Epithelial cell of proximal tubule (primary cell): ENCODE results near the gene TPO. TPM values are rescaled to one million over a fixed set of nuclear protein-coding genes. Genes with fewer than 3 reads are reported as not detected.
A peak's percentile ranks its signal among the peaks of the same experiment; 100 is the strongest.

ENCODE experiments used
- DNase-seq: peaks from one replicate; pipeline ENCODE4 v3.0.0-alpha.2; 2011; ENCODE audit warnings: low read depth
- H3K4me3 ChIP-seq: 2 replicates; pipeline ENCODE4 v1.5.1; 2011; ENCODE audit warnings: low read depth, mild to moderate bottlenecking, low read length
- total RNA-seq: library from RNA; depleted of rRNA; stranded (reverse); fragments of >200 nt; gene quantifications from 2 replicates; pipeline ENCODE4 v1.2.3, GENCODE V29; 2015
- TF ChIP-seq, protein P1 (sequence below): conservative IDR thresholded peaks from 2 replicates; pipeline ENCODE4 v1.5.1; 2012; ENCODE audit warnings: low read depth, mild to moderate bottlenecking, low read length

The TPO gene
- total RNA-seq, 1 donor from 2014 or later, result not detected

DNA sequence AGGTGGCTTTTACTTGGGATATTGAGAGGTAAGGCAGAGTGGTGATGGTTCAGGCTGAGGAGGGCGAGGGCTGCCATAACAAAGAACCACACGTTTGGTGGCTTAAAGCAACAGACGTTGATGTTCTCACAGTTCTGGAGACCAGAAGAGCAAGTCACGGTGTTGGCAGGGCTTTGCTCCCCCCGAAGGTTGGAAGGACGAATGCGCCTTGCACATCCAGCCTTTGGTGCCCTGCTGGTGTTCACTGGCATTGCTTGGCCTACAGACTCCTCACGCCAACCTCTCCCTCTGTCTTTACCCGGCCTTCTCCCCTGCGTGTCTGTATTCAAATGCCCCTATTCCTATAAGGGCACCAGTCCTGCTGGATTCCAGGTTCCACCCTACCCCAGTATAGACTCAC is 125.4 kb downstream of the TPO start:
- no peak overlapping the region for H3K4me3 ChIP-seq
- no peak for DNase-seq
- TF ChIP-seq, protein P1, sequence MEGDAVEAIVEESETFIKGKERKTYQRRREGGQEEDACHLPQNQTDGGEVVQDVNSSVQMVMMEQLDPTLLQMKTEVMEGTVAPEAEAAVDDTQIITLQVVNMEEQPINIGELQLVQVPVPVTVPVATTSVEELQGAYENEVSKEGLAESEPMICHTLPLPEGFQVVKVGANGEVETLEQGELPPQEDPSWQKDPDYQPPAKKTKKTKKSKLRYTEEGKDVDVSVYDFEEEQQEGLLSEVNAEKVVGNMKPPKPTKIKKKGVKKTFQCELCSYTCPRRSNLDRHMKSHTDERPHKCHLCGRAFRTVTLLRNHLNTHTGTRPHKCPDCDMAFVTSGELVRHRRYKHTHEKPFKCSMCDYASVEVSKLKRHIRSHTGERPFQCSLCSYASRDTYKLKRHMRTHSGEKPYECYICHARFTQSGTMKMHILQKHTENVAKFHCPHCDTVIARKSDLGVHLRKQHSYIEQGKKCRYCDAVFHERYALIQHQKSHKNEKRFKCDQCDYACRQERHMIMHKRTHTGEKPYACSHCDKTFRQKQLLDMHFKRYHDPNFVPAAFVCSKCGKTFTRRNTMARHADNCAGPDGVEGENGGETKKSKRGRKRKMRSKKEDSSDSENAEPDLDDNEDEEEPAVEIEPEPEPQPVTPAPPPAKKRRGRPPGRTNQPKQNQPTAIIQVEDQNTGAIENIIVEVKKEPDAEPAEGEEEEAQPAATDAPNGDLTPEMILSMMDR, result peak; percentile 63

GRCh38 chr2:1539441-1539840 is 126.2 kb downstream of the TPO start:
- TF ChIP-seq, protein P1, result no peak
- DNase-seq, result no peak
- H3K4me3 ChIP-seq, result no peak overlapping the region

GRCh38 chr2:1539973-1540372 is 126.7 kb downstream of the TPO start:
- TF ChIP-seq, protein P1, result no peak
- no peak for DNase-seq
- no peak overlapping the region for H3K4me3 ChIP-seq

- TF ChIP-seq, protein P1, result no peak
- no peak overlapping the region for H3K4me3 ChIP-seq
- no peak for DNase-seq
Measured at GRCh38 chr2:1540481-1540880, 127.2 kb downstream of the TPO start.

DNA sequence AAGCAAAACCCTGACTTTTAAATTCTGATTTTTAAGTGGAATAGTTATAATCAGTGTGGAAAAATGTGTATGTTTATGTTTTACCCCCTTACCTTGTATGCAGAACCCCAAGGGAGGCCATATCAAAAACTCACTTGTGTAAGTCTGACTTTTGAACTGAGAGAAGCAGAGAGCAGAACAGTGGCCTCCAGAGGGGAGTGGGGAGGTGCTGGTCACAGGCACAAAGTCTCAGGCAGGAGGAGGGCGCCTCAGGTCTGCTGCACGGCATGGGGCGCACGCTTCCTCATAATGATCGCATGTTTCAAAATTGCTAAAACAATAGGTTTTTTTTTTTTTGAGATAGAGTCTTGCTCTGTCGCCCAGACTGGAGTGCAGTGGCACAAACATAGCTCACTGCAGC is 127.8 kb downstream of the TPO start:
- no peak for DNase-seq
- TF ChIP-seq, protein P1, result no peak
- no peak overlapping the region for H3K4me3 ChIP-seq

- no peak for DNase-seq
- no peak overlapping the region for H3K4me3 ChIP-seq
- TF ChIP-seq, protein P1, result no peak
Measured at GRCh38 chr2:1541819-1542475, 128.7 kb downstream of the TPO start.

GRCh38 chr2:1542971-1543370 is 129.7 kb downstream of the TPO start:
- no peak overlapping the region for H3K4me3 ChIP-seq
- no peak for DNase-seq

More at GRCh38 chr2:1542971-1543370, 129.7 kb downstream of the TPO start:
- TF ChIP-seq, protein P1, result no peak
